Measurements from ENCODE around the gene ATP5PO. TPM values are rescaled to one million over a fixed set of nuclear protein-coding genes. Genes with fewer than 3 reads are reported as not detected.

ATP5PO gene
- total and polyA plus RNA-seq, 2 of the 13 experiments (the other 11 are each of a cell fraction or from before 2014, with no cell fraction given) = 256 to 297 TPM

- TF ChIP-seq TFDP2 (CRISPR knock-in tag; IDR thresholded peaks at IDR 0.05) = peak; percentile 53
- no peak for TF ChIP-seq SRSF4 (IDR thresholded peaks at IDR 0.05; ENCODE audit: low read depth, low read length, poor library complexity, severe bottlenecking)
- no peak for TF ChIP-seq MIER3 (CRISPR knock-in tag; IDR thresholded peaks at IDR 0.05; ENCODE audit: borderline replicate concordance)
- TF ChIP-seq MLLT10 (CRISPR knock-in tag; IDR thresholded peaks at IDR 0.05) = no peak
- no peak for TF ChIP-seq ZNF670 (CRISPR knock-in tag; IDR thresholded peaks at IDR 0.05; ENCODE audit: borderline replicate concordance)
- TF ChIP-seq ZEB1 (IDR thresholded peaks at IDR 0.05; ENCODE audit: insufficient replicate concordance, low read depth) = peak; percentile 38
- peak; percentile 83 for TF ChIP-seq ETV6 (CRISPR knock-in tag; conservative IDR thresholded peaks at IDR 0.05)
- TF ChIP-seq KAT7 (CRISPR knock-in tag; IDR thresholded peaks at IDR 0.05; ENCODE audit: borderline replicate concordance) = peak; percentile 76
- TF ChIP-seq UBTF (CRISPR knock-in tag; IDR thresholded peaks at IDR 0.05) = peak; percentile 72; the same call in 1 of the 2 replicates
- TF ChIP-seq PRDM15 (CRISPR knock-in tag; IDR thresholded peaks at IDR 0.05) = no peak
- no peak for TF ChIP-seq ZBTB21 (CRISPR knock-in tag; IDR thresholded peaks at IDR 0.05)
- TF ChIP-seq STAG1 (CRISPR knock-in tag; IDR thresholded peaks at IDR 0.05) = no peak
- no peak for TF ChIP-seq TFAP4 (IDR thresholded peaks at IDR 0.05; ENCODE audit: borderline replicate concordance, low read depth)
- TF ChIP-seq YY1 (IDR thresholded peaks at IDR 0.05; ENCODE audit: insufficient read depth, insufficient replicate concordance, low read depth, low read length) = peak; percentile 94
- TF ChIP-seq XBP1 (CRISPR knock-in tag; IDR thresholded peaks at IDR 0.05) = no peak
- TF ChIP-seq ATF3 (CRISPR knock-in tag; IDR thresholded peaks at IDR 0.05) = peak; percentile 13; the same call in 1 of the 2 replicates
- TF ChIP-seq HBP1 (CRISPR knock-in tag; IDR thresholded peaks at IDR 0.05; ENCODE audit: low read depth) = no peak; the same call in 1 of the 2 replicates
- TF ChIP-seq ZNF589 (CRISPR knock-in tag; conservative IDR thresholded peaks at IDR 0.05) = no peak
Observed at GRCh38 chr21:33915368-33916199, at the start of gene ATP5PO (continued).
